ENCODE results near the gene FAM200C. TPM values are rescaled to one million over a fixed set of nuclear protein-coding genes. Genes with fewer than 3 reads are reported as not detected.

FAM200C gene
- total RNA-seq, 2 experiments from 2014 or later = 0.16 TPM; not detected in 1

- no peak overlapping the region for H3K27ac ChIP-seq (ENCODE audit: low read depth in 1 of 2, low read length in 2 of 2)
- DNase-seq (no peak), ATAC-seq (ENCODE audit: poor library complexity) (no peak)
- peaks cover 11% of the 10 kb centered on the region for H3K4me1 ChIP-seq (ENCODE audit: insufficient read depth, low read length)
- intact Hi-C loops (cut with DNase I, micrococcal nuclease) = no loop called here
- peaks cover 29 to 34% of the 10 kb centered on the region in 2 experiments for H3K27me3 ChIP-seq (ENCODE audit: control insufficient read depth in 1 of 2, insufficient read depth in 2 of 2, low read length in 2 of 2)
- H3K36me3 ChIP-seq (ENCODE audit: insufficient read depth, low read length) = no peaks in the 10 kb centered on the region
- Mint-ChIP-seq H3K4me1 (ENCODE audit: low read depth) (peaks cover 14% of the 10 kb centered on the region), H3K36me3 (ENCODE audit: low read depth) (no peaks in the 10 kb centered on the region), H3K27me3 (peaks cover 78% of the 10 kb centered on the region), H3K9me3 (no peaks in the 10 kb centered on the region), H3K4me3 (no peak overlapping the region), H3K27ac (no peak overlapping the region)
- no peak for TF ChIP-seq CTCF (IDR thresholded peaks at IDR 0.05)
- ChIA-PET POLR2A (no interaction called here), CTCF (no interaction called here)
- peaks cover 0 to 4% of the 10 kb centered on the region in 2 experiments for H3K9me3 ChIP-seq (ENCODE audit: control insufficient read depth in 1 of 2, insufficient read depth in 1 of 2, low read length in 2 of 2)
- H3K4me3 ChIP-seq (ENCODE audit: low read length) = no peak overlapping the region
Measured at GRCh38 chr5:160367885-160368284, 32.0 kb downstream of the FAM200C start.

GRCh38 chr5:160367261-160367660, 32.6 kb downstream of the FAM200C start:
- TF ChIP-seq CTCF (IDR thresholded peaks at IDR 0.05) = no peak
- H3K36me3 Mint-ChIP-seq (ENCODE audit: low read depth) = no peaks in the 10 kb centered on the region
- H3K4me1 Mint-ChIP-seq (ENCODE audit: low read depth) = peaks cover 14% of the 10 kb centered on the region
- H3K4me3 Mint-ChIP-seq = no peak overlapping the region
- peaks cover 79% of the 10 kb centered on the region for H3K27me3 Mint-ChIP-seq
- CTCF ChIA-PET = no interaction called here
- Histone ChIP-seq H3K9me3 (ENCODE audit: control insufficient read depth in 1 of 2, insufficient read depth in 1 of 2, low read length in 2 of 2) (peaks cover 0 to 4% of the 10 kb centered on the region in 2 experiments), H3K4me1 (ENCODE audit: insufficient read depth, low read length) (peaks cover 11% of the 10 kb centered on the region), H3K27me3 (ENCODE audit: control insufficient read depth in 1 of 2, insufficient read depth in 2 of 2, low read length in 2 of 2) (peaks cover 26 to 34% of the 10 kb centered on the region in 2 experiments), H3K4me3 (ENCODE audit: low read length) (no peak overlapping the region), H3K27ac (ENCODE audit: low read depth in 1 of 2, low read length in 2 of 2) (no peak overlapping the region), H3K36me3 (ENCODE audit: insufficient read depth, low read length) (no peaks in the 10 kb centered on the region)
- intact Hi-C loops (cut with DNase I, micrococcal nuclease) = no loop called here
- no peak for ATAC-seq (ENCODE audit: poor library complexity)
- POLR2A ChIA-PET = no interaction called here
- no peaks in the 10 kb centered on the region for H3K9me3 Mint-ChIP-seq
- no peak overlapping the region for H3K27ac Mint-ChIP-seq
- DNase-seq = no peak

- intact Hi-C loops (cut with DNase I, micrococcal nuclease) = no loop called here
- ChIA-PET CTCF (no interaction called here), POLR2A (no interaction called here)
- TF ChIP-seq CTCF (IDR thresholded peaks at IDR 0.05) = no peak
- Histone ChIP-seq H3K27me3 (ENCODE audit: control insufficient read depth in 1 of 2, insufficient read depth in 2 of 2, low read length in 2 of 2) (peaks cover 24 to 28% of the 10 kb centered on the region in 2 experiments), H3K4me1 (ENCODE audit: insufficient read depth, low read length) (peaks cover 11% of the 10 kb centered on the region), H3K27ac (ENCODE audit: low read depth in 1 of 2, low read length in 2 of 2) (no peak overlapping the region), H3K4me3 (ENCODE audit: low read length) (no peak overlapping the region), H3K36me3 (ENCODE audit: insufficient read depth, low read length) (no peaks in the 10 kb centered on the region), H3K9me3 (ENCODE audit: control insufficient read depth in 1 of 2, insufficient read depth in 1 of 2, low read length in 2 of 2) (peaks cover 0 to 4% of the 10 kb centered on the region in 2 experiments)
- H3K4me1 Mint-ChIP-seq (ENCODE audit: low read depth) = peaks cover 14% of the 10 kb centered on the region
- no peaks in the 10 kb centered on the region for H3K9me3 Mint-ChIP-seq
- H3K27me3 Mint-ChIP-seq = peaks cover 75% of the 10 kb centered on the region
- no peak overlapping the region for H3K27ac Mint-ChIP-seq
- H3K36me3 Mint-ChIP-seq (ENCODE audit: low read depth) = no peaks in the 10 kb centered on the region
- DNase-seq (no peak), ATAC-seq (ENCODE audit: poor library complexity) (no peak)
- no peak overlapping the region for H3K4me3 Mint-ChIP-seq
Measured at GRCh38 chr5:160366230-160366629, 33.6 kb downstream of the FAM200C start.
